Bronchial epithelial cell (primary cell): ENCODE data around the gene DNM2. TPM values are rescaled to one million over a fixed set of nuclear protein-coding genes. Genes with fewer than 3 reads are reported as not detected.

ENCODE experiments used
- DNase-seq: peaks from one replicate; pipeline ENCODE4 v3.0.0-alpha.2; 2010; ENCODE audit warnings: low read depth
- FAIRE-seq: peaks from 2 replicates; lab custom pipeline; 2011; peaks lifted over from hg19 to GRCh38; lab: Jason Lieb, UNC
- H3K27me3 ChIP-seq: 2 replicates; pipeline ENCODE4 v1.5.1; 2011; ENCODE audit warnings: low read length; ENCODE audit not compliant: control insufficient read depth, insufficient read depth
- H3K36me3 ChIP-seq: 2 replicates; pipeline ENCODE4 v1.5.1; 2011; ENCODE audit warnings: low read length; ENCODE audit not compliant: control insufficient read depth, insufficient read depth
- H3K4me3 ChIP-seq: 2 replicates; pipeline ENCODE4 v1.5.1; 2011; ENCODE audit warnings: mild to moderate bottlenecking, low read depth, low read length, control low read depth
- CTCF ChIP-seq: IDR thresholded peaks from 2 replicates; pipeline ENCODE4 v1.5.1; 2011; ENCODE audit warnings: mild to moderate bottlenecking, moderate library complexity, low read length, control low read depth, inconsistent platforms; ENCODE audit not compliant: insufficient read depth, severe bottlenecking
- total RNA-seq: library from RNA; depleted of rRNA; stranded (reverse); fragments of >200 nt; gene quantifications from 2 replicates; pipeline ENCODE4 v1.2.1, GENCODE V29; 2014

The DNM2 gene
- total RNA-seq, 1 donor from 2014 or later, result 68.4 TPM

GRCh38 chr19:10764340-10764894, 46.5 kb downstream of the DNM2 start:
- H3K36me3 ChIP-seq, result peaks cover 14% of the 10 kb centered on the region
- no peaks in the 10 kb centered on the region for H3K27me3 ChIP-seq
- no peak for DNase-seq
- TF ChIP-seq CTCF, result no peak
- FAIRE-seq, result no peak
- no peak overlapping the region for H3K4me3 ChIP-seq

- H3K4me3 ChIP-seq, result no peak overlapping the region
- H3K27me3 ChIP-seq, result no peaks in the 10 kb centered on the region
- FAIRE-seq (no peak), DNase-seq (no peak)
- TF ChIP-seq CTCF, result no peak
- H3K36me3 ChIP-seq, result peaks cover 12% of the 10 kb centered on the region
These were observed 48.3 kb downstream of the DNM2 start for GRCh38 chr19:10766049-10766623.

- no peak for TF ChIP-seq CTCF
- no peak overlapping the region for H3K4me3 ChIP-seq
- no peaks in the 10 kb centered on the region for H3K27me3 ChIP-seq
- H3K36me3 ChIP-seq, result peaks cover 7% of the 10 kb centered on the region
- no peak for FAIRE-seq
- DNase-seq, result no peak
These were observed 48.9 kb downstream of the DNM2 start for GRCh38 chr19:10766671-10767201.

- TF ChIP-seq CTCF, result no peak
- no peak for FAIRE-seq
These were observed 49.8 kb downstream of the DNM2 start for GRCh38 chr19:10767726-10768125.

GRCh38 chr19:10768369-10768768, 50.5 kb downstream of the DNM2 start:
- TF ChIP-seq CTCF, result no peak
- DNase-seq, result no peak
- Histone ChIP-seq H3K27me3 (no peaks in the 10 kb centered on the region), H3K36me3 (peaks cover 11% of the 10 kb centered on the region), H3K4me3 (no peak overlapping the region)
- FAIRE-seq, result no peak

More at GRCh38 chr19:10767726-10768125, 49.8 kb downstream of the DNM2 start:
- no peak for DNase-seq
- H3K27me3 ChIP-seq, result no peaks in the 10 kb centered on the region
- peaks cover 11% of the 10 kb centered on the region for H3K36me3 ChIP-seq
- no peak overlapping the region for H3K4me3 ChIP-seq
